HG02870 (cell line): Measurements from ENCODE around the gene OR51E1.

Experiments used
- ATAC-seq: cut with Tn5 transposase; IDR thresholded peaks from one replicate; pipeline ENCODE4 v1.9.1; 2021; ENCODE audit warnings: mild to moderate bottlenecking, moderate library complexity; ENCODE audit not compliant: unreplicated experiment

OR51E1 gene

DNA sequence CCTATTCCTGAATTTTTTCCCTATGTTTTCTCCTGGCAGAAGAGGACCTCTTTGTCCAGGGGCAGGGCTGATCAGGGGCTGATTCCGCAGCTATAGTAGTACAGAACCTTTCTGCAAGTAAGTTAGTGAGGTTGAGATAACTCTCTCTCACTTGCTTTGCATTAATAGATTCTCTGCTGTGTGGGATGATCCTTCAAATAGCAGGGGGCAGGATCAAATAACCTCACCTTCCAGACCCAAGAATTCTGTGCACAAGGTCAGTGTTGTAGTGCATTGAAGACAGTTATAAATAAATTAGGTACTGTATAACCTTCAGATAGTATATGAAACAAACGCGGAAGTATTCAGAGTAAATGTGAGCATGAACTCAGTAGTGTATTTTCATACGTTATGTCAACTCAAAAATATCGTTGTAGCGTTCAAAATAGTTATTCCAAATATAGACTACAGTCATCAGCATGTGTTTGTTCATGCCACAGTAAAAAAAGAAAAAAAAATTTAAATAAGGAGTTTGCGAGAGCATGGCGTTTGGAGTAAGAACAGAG is 61.1 kb downstream of the OR51E1 start:
- no peak for ATAC-seq
